Naive thymus-derived CD4-positive, alpha-beta T cell (primary cell): ENCODE data around the gene AP4S1. TPM values are rescaled to one million over a fixed set of nuclear protein-coding genes. Genes with fewer than 3 reads are reported as not detected.
A peak's percentile ranks its signal among the peaks of the same experiment; 100 is the strongest.
"Not testable (repeated sequence)": the region's sequence is repeated elsewhere in the genome, so short reads cannot be mapped to it uniquely, and the experiment has no call there.

Experiments
- ATAC-seq: fragments of 150-1000 bp; cut with Tn5 transposase; 2 replicates; pipeline ENCODE4 v1.10.0; 2021; ENCODE audit warnings: mild to moderate bottlenecking, moderate library complexity
- CTCF ChIA-PET: fragments of 350-600 bp; sonication (Branson Sonifier 250); formaldehyde crosslinking; loops from one replicate; lab custom pipeline; 2021; ENCODE audit warnings: antibody characterized with exemption; lab: Charles Lee
- POLR2A ChIA-PET: fragments of 350-600 bp; sonication (Branson Sonifier 250); formaldehyde crosslinking; loops from one replicate; lab custom pipeline; 2021; ENCODE audit warnings: antibody characterized with exemption, inconsistent platforms; lab: Charles Lee
- DNase-seq, 9 donors: peaks; one replicate each; pipeline versions ENCODE4 v3.0.0 to v3.0.0-alpha.2; 2020 to 2022; ENCODE audit warnings: mixed read lengths in 1 of 9
- H3K27ac ChIP-seq: one replicate; pipeline ENCODE4 v1.7.0; 2013; ENCODE audit warnings: mild to moderate bottlenecking, low read depth, low read length, moderate library complexity
- H3K27me3 ChIP-seq, 2 donors: one replicate each; pipeline ENCODE4 v1.7.0; 2013; ENCODE audit warnings: low read length in 2 of 2, mild to moderate bottlenecking in 2 of 2, moderate library complexity in 2 of 2; ENCODE audit not compliant: control insufficient read depth in 2 of 2, insufficient read depth in 2 of 2
- H3K36me3 ChIP-seq, 3 experiments: 1 replicate in 2 of 3; 2 replicates in 1 of 3; pipeline ENCODE4 v1.7.0; 2013; ENCODE audit warnings: low read length in 3 of 3, mild to moderate bottlenecking in 3 of 3, moderate library complexity in 1 of 3; ENCODE audit not compliant: insufficient read depth in 3 of 3, control insufficient read depth in 2 of 3
- H3K4me1 ChIP-seq, 2 donors: one replicate each; pipeline ENCODE4 v1.7.0; 2013; ENCODE audit warnings: low read length in 2 of 2, mild to moderate bottlenecking in 2 of 2, moderate library complexity in 1 of 2; ENCODE audit not compliant: control insufficient read depth in 2 of 2, insufficient read depth in 2 of 2
- H3K4me3 ChIP-seq: 2 replicates; pipeline ENCODE4 v1.7.0; 2013; ENCODE audit warnings: mild to moderate bottlenecking, low read length
- H3K9me3 ChIP-seq, 3 experiments: 1 replicate in 2 of 3; 2 replicates in 1 of 3; pipeline ENCODE4 v1.7.0; 2013; ENCODE audit warnings: low read length in 3 of 3; ENCODE audit not compliant: control insufficient read depth in 2 of 3
- H3K27ac Mint-ChIP-seq, 9 donors: one replicate each; pipeline ENCODE4 v1.8.0; 2020 to 2022; ENCODE audit warnings: mixed read lengths in 9 of 9, mild to moderate bottlenecking in 8 of 9, moderate library complexity in 5 of 9, inconsistent platforms in 2 of 9
- H3K27me3 Mint-ChIP-seq, 5 donors: one replicate each; pipeline ENCODE4 v1.8.0; 2021 to 2022; ENCODE audit warnings: mixed read lengths in 5 of 5, mild to moderate bottlenecking in 1 of 5
- H3K36me3 Mint-ChIP-seq, 5 donors: one replicate each; pipeline ENCODE4 v1.8.0; 2020 to 2022; ENCODE audit warnings: mixed read lengths in 5 of 5, mild to moderate bottlenecking in 3 of 5, inconsistent platforms in 1 of 5
- H3K4me1 Mint-ChIP-seq, 7 donors: one replicate each; pipeline ENCODE4 v1.8.0; 2020 to 2022; ENCODE audit warnings: mixed read lengths in 7 of 7, mild to moderate bottlenecking in 3 of 7, inconsistent platforms in 1 of 7
- H3K4me3 Mint-ChIP-seq, 10 donors: one replicate each; pipeline ENCODE4 v1.8.0; 2020 to 2022; ENCODE audit warnings: mild to moderate bottlenecking in 10 of 10, mixed read lengths in 10 of 10, moderate library complexity in 6 of 10, inconsistent platforms in 2 of 10
- H3K9me3 Mint-ChIP-seq, 11 donors: one replicate each; pipeline ENCODE4 v1.8.0; 2020 to 2022; ENCODE audit warnings: mixed read lengths in 11 of 11, mild to moderate bottlenecking in 4 of 11, inconsistent platforms in 1 of 11, moderate library complexity in 1 of 11
- intact Hi-C, 2 donors: fragments of 100-400 bp; cut with micrococcal nuclease; formaldehyde crosslinking; loops; one replicate each; pipeline ENCODE4 v1.15.1; 2023
- polyA plus RNA-seq, 2 donors: library from polyadenylated mRNA; unstranded; fragments of 300-500 nt; fragmentation: Illumina TruSeq; gene quantifications; one replicate each; pipeline ENCODE4 v1.2.3, GENCODE V29; 2021
- total RNA-seq, 6 experiments: library from RNA in 5 of 6; stranded (reverse) in 5 of 6; gene quantifications; 1 replicate in 5 of 6; 2 replicates in 1 of 6; pipeline ENCODE4 v1.2.3 and lab custom pipeline; 2021 to 2026

The AP4S1 gene
- total and polyA plus RNA-seq, 7 experiments from 2014 or later = 7.9 to 22.0 (median 11.6) TPM

DNA sequence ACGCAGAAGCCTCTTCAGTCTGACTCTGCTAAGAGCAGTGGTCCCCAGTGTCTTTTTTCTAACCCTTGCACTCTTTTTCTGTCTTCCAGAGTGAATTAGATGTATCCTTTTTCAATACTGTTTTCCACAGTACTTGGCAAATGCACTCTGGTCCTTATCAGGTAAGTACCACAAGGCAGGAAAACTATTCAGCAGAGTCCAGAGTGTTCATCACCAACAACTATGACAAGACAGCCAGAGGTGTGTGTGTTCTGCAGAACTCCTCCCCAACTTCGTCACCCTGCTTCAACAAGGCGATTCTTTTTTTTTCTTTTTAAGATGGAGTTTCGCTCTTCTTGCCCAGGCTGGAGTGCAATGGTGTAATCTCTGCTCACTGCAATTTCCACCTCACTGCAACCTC lies 55.0 kb downstream of the AP4S1 start:
- CTCF ChIA-PET = interaction anchor here (0.7 kb wide), 1 partner anchor 99 kb away, joined by 3 read pairs; no protein-coding TSS in a partner anchor
- no peak overlapping the region for H3K27ac Mint-ChIP-seq

DNA sequence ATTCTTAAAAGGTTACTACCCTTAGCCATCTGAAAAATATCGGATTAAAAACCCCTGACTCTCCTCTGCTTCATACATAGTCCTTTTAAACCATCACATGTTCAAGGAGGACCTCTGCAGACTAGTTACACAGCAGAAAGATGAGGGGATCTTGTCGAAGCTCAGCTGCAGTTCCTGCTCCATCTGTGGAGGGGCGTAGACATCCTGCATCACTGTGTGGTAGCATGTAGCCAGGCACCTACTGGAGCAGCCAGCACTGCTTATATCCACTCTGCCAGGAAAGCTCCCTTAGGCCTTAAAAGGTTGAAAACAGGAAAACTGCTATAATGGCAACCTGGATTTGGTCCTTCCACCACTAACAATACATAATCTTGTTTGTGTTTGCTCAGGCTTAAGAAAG lies 58.3 kb downstream of the AP4S1 start:
- H3K4me3 ChIP-seq = no peak overlapping the region
- no peak overlapping the region for H3K27ac ChIP-seq
- H3K9me3 ChIP-seq = no peaks in the 10 kb centered on the region
- POLR2A ChIA-PET = no interaction called here
- H3K27me3 ChIP-seq = no peaks in the 10 kb centered on the region
- H3K36me3 ChIP-seq = peaks cover 0 to 36% (median 4%) of the 10 kb centered on the region in 3 experiments
- no peak overlapping the region for H3K4me3 Mint-ChIP-seq
- no peak for ATAC-seq
- intact Hi-C loops = loop anchor here (2.0 to 10.0 kb wide), 3 partner anchors 57 to 273 kb away; partner anchors contain the start of genes COCH (in 1 of the 2) and STRN3 (in 1 of the 2)
- no peak for DNase-seq
- H3K9me3 Mint-ChIP-seq = no peaks in the 10 kb centered on the region
- H3K36me3 Mint-ChIP-seq = peaks cover 0 to 26% (median 0%) of the 10 kb centered on the region in 5 donors
- CTCF ChIA-PET = interaction anchor here (2.6 kb wide), 1 partner anchor 104 kb away, joined by 20 read pairs; no protein-coding TSS in a partner anchor
- H3K27me3 Mint-ChIP-seq = no peaks in the 10 kb centered on the region
- no peaks in the 10 kb centered on the region for H3K4me1 Mint-ChIP-seq
- no peak overlapping the region for H3K27ac Mint-ChIP-seq
- H3K4me1 ChIP-seq = no peaks in the 10 kb centered on the region

More for the DNA sequence above, 55.0 kb downstream of the AP4S1 start:
- Histone ChIP-seq H3K9me3 (no peaks in the 10 kb centered on the region), H3K4me1 (no peaks in the 10 kb centered on the region), H3K27me3 (no peaks in the 10 kb centered on the region), H3K36me3 (peaks cover 0 to 29% (median 4%) of the 10 kb centered on the region in 3 experiments), H3K4me3 (no peak overlapping the region), H3K27ac (no peak overlapping the region)
- H3K4me3 Mint-ChIP-seq = no peak overlapping the region
- POLR2A ChIA-PET = no interaction called here
- intact Hi-C loops = loop anchor here in 1 of 2 donors (2.0 to 10.0 kb wide), 2 partner anchors 206 to 276 kb away; partner anchors contain the start of gene COCH
- no peaks in the 10 kb centered on the region for H3K9me3 Mint-ChIP-seq
- ATAC-seq = no peak
- no peak for DNase-seq
- peaks cover 0 to 30% (median 11%) of the 10 kb centered on the region in 5 donors for H3K36me3 Mint-ChIP-seq
- H3K4me1 Mint-ChIP-seq = no peaks in the 10 kb centered on the region
- no peaks in the 10 kb centered on the region for H3K27me3 Mint-ChIP-seq

DNA sequence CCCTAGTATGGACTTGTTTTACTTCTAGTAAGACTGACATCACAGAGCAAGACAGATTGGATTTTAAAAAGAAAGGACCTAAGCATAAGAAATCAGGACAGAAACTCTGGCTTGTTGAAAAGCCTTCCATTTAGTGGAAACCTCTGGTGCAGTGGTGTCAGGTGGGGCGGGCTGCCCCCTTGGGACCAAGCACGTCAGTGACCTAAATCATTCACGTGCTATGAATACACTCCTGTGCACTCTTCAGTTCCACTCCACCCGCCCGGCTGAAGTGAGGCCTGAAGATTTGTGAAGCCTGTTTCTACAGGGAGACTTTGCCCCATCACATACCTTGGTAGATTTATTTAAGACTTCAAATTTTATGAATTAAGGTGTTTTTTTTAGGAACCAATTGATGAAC lies 58.9 kb downstream of the AP4S1 start:
- DNase-seq = no peak
- POLR2A ChIA-PET = no interaction called here
- no peak for ATAC-seq
- Histone ChIP-seq H3K27me3 (no peaks in the 10 kb centered on the region), H3K4me1 (no peaks in the 10 kb centered on the region), H3K27ac (no peak overlapping the region), H3K4me3 (no peak overlapping the region), H3K36me3 (peaks cover 0 to 33% (median 4%) of the 10 kb centered on the region in 3 experiments), H3K9me3 (no peaks in the 10 kb centered on the region)
- H3K4me1 Mint-ChIP-seq = no peaks in the 10 kb centered on the region
- H3K9me3 Mint-ChIP-seq = no peaks in the 10 kb centered on the region
- no peak overlapping the region for H3K27ac Mint-ChIP-seq
- no peaks in the 10 kb centered on the region for H3K27me3 Mint-ChIP-seq
- CTCF ChIA-PET = interaction anchor here (2.6 kb wide), 1 partner anchor 105 kb away, joined by 20 read pairs; no protein-coding TSS in a partner anchor
- H3K4me3 Mint-ChIP-seq = no peak overlapping the region
- peaks cover 0 to 26% (median 0%) of the 10 kb centered on the region in 5 donors for H3K36me3 Mint-ChIP-seq
- intact Hi-C loops = loop anchor here in 1 of 2 donors (10.0 kb wide), 1 partner anchor 210 kb away; the partner anchor contains the start of gene COCH

DNA sequence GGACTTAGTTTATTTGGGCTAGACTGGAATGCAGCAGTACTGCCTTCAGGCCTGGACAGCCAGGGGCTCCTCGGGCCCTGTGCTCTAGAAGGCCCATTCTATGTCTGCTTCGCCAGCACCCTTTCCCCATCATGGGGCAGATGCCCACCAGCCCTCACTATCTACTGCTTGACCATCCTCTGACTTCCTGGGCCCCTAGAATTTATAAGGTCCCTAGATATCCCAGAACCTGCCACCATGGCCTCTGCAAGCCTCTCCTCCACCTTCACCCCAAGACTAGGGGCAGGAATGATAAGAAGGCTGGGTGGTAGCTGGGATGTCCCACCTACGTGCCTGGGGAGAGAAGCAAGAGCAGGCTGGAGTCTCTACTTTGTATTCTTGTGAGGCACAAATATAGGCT lies 59.6 kb downstream of the AP4S1 start:
- DNase-seq (no peak), ATAC-seq (no peak)
- no peak overlapping the region for H3K4me3 Mint-ChIP-seq
- no peaks in the 10 kb centered on the region for H3K4me1 Mint-ChIP-seq
- POLR2A ChIA-PET = no interaction called here
- peaks cover 0 to 26% (median 0%) of the 10 kb centered on the region in 5 donors for H3K36me3 Mint-ChIP-seq
- Histone ChIP-seq H3K4me1 (no peaks in the 10 kb centered on the region), H3K27me3 (no peaks in the 10 kb centered on the region), H3K36me3 (peaks cover 0 to 32% (median 4%) of the 10 kb centered on the region in 3 experiments), H3K27ac (no peak overlapping the region), H3K4me3 (no peak overlapping the region), H3K9me3 (no peaks in the 10 kb centered on the region)
- CTCF ChIA-PET = no interaction called here
- intact Hi-C loops = loop anchor here in 1 of 2 donors (10.0 kb wide), 1 partner anchor 210 kb away; the partner anchor contains the start of gene COCH
- no peak overlapping the region for H3K27ac Mint-ChIP-seq
- H3K27me3 Mint-ChIP-seq = no peaks in the 10 kb centered on the region
- H3K9me3 Mint-ChIP-seq = no peaks in the 10 kb centered on the region

DNA sequence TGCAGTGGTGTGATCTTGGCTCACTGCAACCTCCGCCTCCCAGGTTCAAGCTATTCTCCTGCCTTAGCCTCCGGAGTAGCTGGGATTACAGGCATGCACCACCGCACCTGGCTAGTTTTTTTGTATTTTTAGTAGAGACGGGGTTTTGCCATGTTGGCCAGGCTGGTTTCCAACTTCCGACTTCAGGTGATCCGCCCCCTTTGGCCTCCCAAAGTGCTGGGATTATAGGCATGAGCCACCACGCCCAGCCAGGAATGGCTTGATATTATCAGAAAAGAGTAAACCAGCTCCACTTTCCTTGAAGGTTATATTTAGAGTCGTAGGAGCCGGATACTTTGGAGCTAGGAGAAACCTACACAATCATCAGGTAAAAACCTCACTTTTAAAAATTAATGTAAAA lies 61.0 kb downstream of the AP4S1 start:
- not testable (repeated sequence) for H3K4me3 Mint-ChIP-seq, ATAC-seq, H3K4me1 ChIP-seq, H3K27ac Mint-ChIP-seq, H3K9me3 Mint-ChIP-seq, H3K27me3 Mint-ChIP-seq, H3K27ac ChIP-seq, H3K4me3 ChIP-seq, DNase-seq, H3K4me1 Mint-ChIP-seq, H3K27me3 ChIP-seq, H3K9me3 ChIP-seq
- CTCF ChIA-PET = interaction anchor here (0.9 kb wide), 1 partner anchor 108 kb away, joined by 3 read pairs; no protein-coding TSS in a partner anchor
- intact Hi-C loops = loop anchor here in 1 of 2 donors (10.0 kb wide), 1 partner anchor 212 kb away; the partner anchor contains the start of gene COCH
- POLR2A ChIA-PET = interaction anchor here (0.6 kb wide), 1 partner anchor 166 kb away, joined by 3 read pairs; no protein-coding TSS in a partner anchor
- peaks cover 0 to 20% (median 0%) of the 10 kb centered on the region in 5 donors for H3K36me3 Mint-ChIP-seq
- peaks cover 0 to 22% (median 4%) of the 10 kb centered on the region in 3 experiments for H3K36me3 ChIP-seq

DNA sequence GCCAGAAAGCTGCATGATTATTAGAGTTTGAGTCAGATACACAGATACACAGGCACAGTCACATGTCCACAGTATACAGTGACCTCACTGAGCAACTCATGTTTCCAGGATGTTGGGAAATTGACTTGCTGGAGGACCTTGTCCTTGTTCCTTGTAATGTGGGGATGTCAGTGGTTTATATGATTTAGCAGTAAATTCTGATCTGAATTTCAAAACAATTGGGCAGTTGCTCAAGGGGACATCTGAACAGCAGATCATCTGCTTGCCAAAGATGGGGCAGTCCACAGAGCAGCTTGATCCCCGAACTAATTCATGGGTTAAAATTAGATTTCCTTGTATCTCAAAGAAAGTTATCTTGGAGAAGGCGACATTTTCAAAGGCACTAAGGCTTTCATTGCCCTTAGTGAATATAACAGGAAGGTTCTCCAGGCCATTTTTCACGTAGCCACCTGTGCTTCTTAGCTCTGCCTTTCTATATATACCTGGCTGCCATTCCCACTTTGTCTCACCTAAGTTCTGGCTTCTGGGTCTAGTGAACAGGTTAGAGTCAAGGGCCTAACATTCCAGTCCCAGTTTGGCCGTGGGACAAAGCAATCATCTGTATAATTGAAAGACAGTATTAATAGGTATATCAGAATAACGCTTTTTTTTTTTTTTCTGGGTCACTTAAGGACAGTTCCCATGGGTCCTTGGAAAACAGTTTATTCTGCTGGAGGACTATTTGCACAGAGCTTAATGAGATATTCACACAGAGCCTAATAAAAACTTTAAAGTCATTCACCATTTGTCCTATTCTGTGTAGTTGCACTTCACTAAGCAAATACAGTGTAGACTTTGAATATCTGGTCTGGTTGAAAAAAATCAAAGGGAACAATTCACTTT lies 65.7 kb downstream of the AP4S1 start:
- intact Hi-C loops = no loop called here
- Mint-ChIP-seq H3K36me3 (peaks cover 0 to 7% (median 0%) of the 10 kb centered on the region in 5 donors), H3K4me1 (no peaks in the 10 kb centered on the region), H3K27ac (peak overlapping the region in 1 of 9 donors; percentile 34), H3K4me3 (no peak overlapping the region), H3K27me3 (no peaks in the 10 kb centered on the region), H3K9me3 (no peaks in the 10 kb centered on the region)
- no peaks in the 10 kb centered on the region for H3K36me3 ChIP-seq
- H3K27ac ChIP-seq = no peak overlapping the region
- no peaks in the 10 kb centered on the region for H3K27me3 ChIP-seq
- H3K4me1 ChIP-seq = no peaks in the 10 kb centered on the region
- CTCF ChIA-PET = no interaction called here
- H3K4me3 ChIP-seq = no peak overlapping the region
- no peaks in the 10 kb centered on the region for H3K9me3 ChIP-seq
- ATAC-seq = peak; percentile 89
- POLR2A ChIA-PET = no interaction called here
- DNase-seq = no peak
